Sigmoid colon (tissue), 4 donors: Measurements from ENCODE around the gene ABHD17C.

Experiments
- CTCF ChIP-seq, 4 experiments: fragments of 450-650 bp in 3 of 4; fragments of 200-600 bp in 1 of 4; IDR thresholded peaks; one replicate each; pipeline ENCODE4 v1.5.1; 2016 to 2019; ENCODE audit warnings: antibody characterized with exemption in 4 of 4, mild to moderate bottlenecking in 3 of 4, moderate library complexity in 2 of 4
- EP300 ChIP-seq, 4 donors: sonication (generic); formaldehyde crosslinking; IDR thresholded peaks; one replicate each; pipeline ENCODE4 v1.6.1; 2017; ENCODE audit warnings: antibody characterized with exemption in 4 of 4
- POLR2A ChIP-seq, 2 donors: fragments of 450-650 bp; IDR thresholded peaks; one replicate each; pipeline ENCODE4 v1.6.1; 2016; ENCODE audit warnings: antibody characterized with exemption in 2 of 2, mild to moderate bottlenecking in 2 of 2, moderate library complexity in 2 of 2

GRCh38 chr15:80778621-80778963, 83.5 kb downstream of the ABHD17C start:
- TF ChIP-seq CTCF (IDR thresholded peaks at IDR 0.05) (no peak), POLR2A (IDR thresholded peaks at IDR 0.05) (no peak), EP300 (IDR thresholded peaks at IDR 0.05) (no peak)
